Measurements from ENCODE around the gene WDR91. TPM values are rescaled to one million over a fixed set of nuclear protein-coding genes. Genes with fewer than 3 reads are reported as not detected.

WDR91 gene
- total RNA-seq, 1 donor from 2014 or later: 5.5 TPM

DNA sequence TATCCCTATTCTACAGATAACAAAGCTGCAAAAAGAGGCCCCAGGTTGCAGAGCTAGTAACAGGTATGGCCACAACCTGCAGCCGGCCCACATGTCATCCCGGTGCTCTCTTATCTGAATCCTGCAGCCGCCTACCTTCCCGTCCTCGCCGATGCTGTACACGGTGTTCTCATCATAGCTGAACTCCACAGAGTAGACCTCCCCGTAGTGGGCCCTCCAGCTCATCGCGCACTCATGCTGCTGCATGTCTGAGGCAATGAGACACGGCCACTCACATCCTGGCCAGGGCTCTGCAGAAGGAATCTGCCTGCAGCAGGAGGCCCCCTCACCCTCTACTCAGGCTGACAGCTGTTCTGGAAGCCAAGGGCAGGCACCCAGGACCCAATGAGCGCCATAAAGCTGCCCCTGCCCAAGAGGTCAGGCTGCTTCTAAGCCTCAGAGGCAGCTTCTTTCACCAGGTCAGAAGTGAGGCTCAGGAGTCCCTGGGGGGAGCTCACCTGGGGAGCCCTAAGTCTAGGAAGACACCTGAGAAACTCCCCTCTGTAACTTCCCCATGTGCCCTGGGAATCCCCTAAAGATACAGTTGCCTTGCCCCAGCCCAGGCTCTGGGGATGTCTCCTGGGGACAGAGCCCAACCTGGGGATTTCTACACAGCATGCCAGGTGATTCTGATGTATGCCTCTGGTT lies 22.9 kb downstream of the WDR91 start:
- Histone ChIP-seq H3K27me3 (ENCODE audit: insufficient read depth, low read length) (no peaks in the 10 kb centered on the region), H3K79me2 (ENCODE audit: insufficient read depth, low read length) (no peaks in the 10 kb centered on the region), H3K27ac (ENCODE audit: low read depth, low read length) (no peak overlapping the region), H3K4me2 (ENCODE audit: low read length) (no peak overlapping the region), H4K20me1 (ENCODE audit: insufficient read depth, low read length) (no peaks in the 10 kb centered on the region), H3K4me1 (ENCODE audit: insufficient read depth, low read length) (peaks cover 10% of the 10 kb centered on the region), H3K9me3 (ENCODE audit: insufficient read depth, low read depth, low read length) (no peaks in the 10 kb centered on the region), H3K36me3 (ENCODE audit: insufficient read depth, low read length) (peaks cover 10% of the 10 kb centered on the region), H3K9ac (ENCODE audit: low read length) (no peak overlapping the region), H2AFZ (ENCODE audit: low read depth, low read length) (no peak overlapping the region), H3K4me3 (ENCODE audit: insufficient read depth, low read depth, low read length) (no peak overlapping the region)
- Mint-ChIP-seq H3K4me3 (ENCODE audit: unreplicated experiment) (no peak overlapping the region), H3K27me3 (ENCODE audit: low read depth, unreplicated experiment) (no peaks in the 10 kb centered on the region), H3K4me1 (ENCODE audit: low read depth, unreplicated experiment) (peaks cover 9% of the 10 kb centered on the region), H3K27ac (ENCODE audit: unreplicated experiment) (no peak overlapping the region), H3K36me3 (ENCODE audit: low read depth, unreplicated experiment) (peaks cover 40% of the 10 kb centered on the region), H3K9me3 (ENCODE audit: unreplicated experiment) (peaks cover 5% of the 10 kb centered on the region)
- TF ChIP-seq EZH2 (IDR thresholded peaks at IDR 0.05; ENCODE audit: insufficient read depth, low read length): no peak
- TF ChIP-seq, protein P1, sequence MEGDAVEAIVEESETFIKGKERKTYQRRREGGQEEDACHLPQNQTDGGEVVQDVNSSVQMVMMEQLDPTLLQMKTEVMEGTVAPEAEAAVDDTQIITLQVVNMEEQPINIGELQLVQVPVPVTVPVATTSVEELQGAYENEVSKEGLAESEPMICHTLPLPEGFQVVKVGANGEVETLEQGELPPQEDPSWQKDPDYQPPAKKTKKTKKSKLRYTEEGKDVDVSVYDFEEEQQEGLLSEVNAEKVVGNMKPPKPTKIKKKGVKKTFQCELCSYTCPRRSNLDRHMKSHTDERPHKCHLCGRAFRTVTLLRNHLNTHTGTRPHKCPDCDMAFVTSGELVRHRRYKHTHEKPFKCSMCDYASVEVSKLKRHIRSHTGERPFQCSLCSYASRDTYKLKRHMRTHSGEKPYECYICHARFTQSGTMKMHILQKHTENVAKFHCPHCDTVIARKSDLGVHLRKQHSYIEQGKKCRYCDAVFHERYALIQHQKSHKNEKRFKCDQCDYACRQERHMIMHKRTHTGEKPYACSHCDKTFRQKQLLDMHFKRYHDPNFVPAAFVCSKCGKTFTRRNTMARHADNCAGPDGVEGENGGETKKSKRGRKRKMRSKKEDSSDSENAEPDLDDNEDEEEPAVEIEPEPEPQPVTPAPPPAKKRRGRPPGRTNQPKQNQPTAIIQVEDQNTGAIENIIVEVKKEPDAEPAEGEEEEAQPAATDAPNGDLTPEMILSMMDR (IDR thresholded peaks at IDR 0.05; ENCODE audit: insufficient read depth, low read depth, low read length): no peak
- FAIRE-seq: no peak
- no peak for DNase-seq (ENCODE audit: low read depth)

DNA sequence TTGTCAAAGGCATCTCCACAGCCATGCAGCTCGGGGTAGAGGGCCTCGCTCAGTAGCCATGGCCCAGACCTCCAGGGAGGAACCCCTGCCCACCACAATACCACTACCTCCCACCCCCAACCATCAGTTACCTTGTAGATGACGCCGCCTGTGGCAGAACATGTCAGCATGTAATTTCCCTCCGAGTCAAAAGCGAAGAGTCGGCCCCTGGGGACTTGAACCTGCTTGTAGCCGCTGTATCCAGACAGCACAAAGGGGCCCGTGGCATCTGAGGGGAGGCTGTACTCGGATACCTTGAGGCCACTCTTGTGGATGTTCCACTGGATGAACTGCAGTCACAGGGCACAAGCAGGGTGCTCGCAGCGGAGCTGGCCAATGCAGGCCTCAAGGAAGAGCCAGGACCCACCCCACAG lies 24.5 kb downstream of the WDR91 start:
- H3K4me3 Mint-ChIP-seq (ENCODE audit: unreplicated experiment): no peak overlapping the region
- H3K4me1 ChIP-seq (ENCODE audit: insufficient read depth, low read length): peaks cover 4% of the 10 kb centered on the region

DNA sequence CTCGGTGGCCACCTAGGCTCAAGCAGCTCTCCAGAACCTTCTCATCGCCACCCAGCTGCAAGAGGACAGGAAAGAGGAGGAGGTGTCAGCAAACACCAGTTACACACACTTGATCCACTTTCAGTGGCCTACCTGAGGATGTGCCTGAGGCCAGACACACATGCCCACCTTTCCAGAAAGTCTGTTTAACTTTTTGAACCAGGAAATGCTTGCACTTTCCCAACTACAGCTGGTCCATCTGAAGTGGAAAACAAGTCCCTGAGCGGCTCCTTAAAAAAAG lies 25.1 kb downstream of the WDR91 start:
- no peak for FAIRE-seq
- no peaks in the 10 kb centered on the region for H3K27me3 Mint-ChIP-seq (ENCODE audit: low read depth, unreplicated experiment)
- no peak overlapping the region for H3K27ac Mint-ChIP-seq (ENCODE audit: unreplicated experiment)
- no peak overlapping the region for H3K4me3 Mint-ChIP-seq (ENCODE audit: unreplicated experiment)
- Histone ChIP-seq H3K79me2 (ENCODE audit: insufficient read depth, low read length) (no peaks in the 10 kb centered on the region), H4K20me1 (ENCODE audit: insufficient read depth, low read length) (no peaks in the 10 kb centered on the region), H3K9ac (ENCODE audit: low read length) (no peak overlapping the region), H2AFZ (ENCODE audit: low read depth, low read length) (no peak overlapping the region), H3K36me3 (ENCODE audit: insufficient read depth, low read length) (peaks cover 14% of the 10 kb centered on the region), H3K27ac (ENCODE audit: low read depth, low read length) (no peak overlapping the region), H3K4me3 (ENCODE audit: insufficient read depth, low read depth, low read length) (no peak overlapping the region), H3K27me3 (ENCODE audit: insufficient read depth, low read length) (no peaks in the 10 kb centered on the region), H3K4me1 (ENCODE audit: insufficient read depth, low read length) (peaks cover 4% of the 10 kb centered on the region), H3K4me2 (ENCODE audit: low read length) (no peak overlapping the region), H3K9me3 (ENCODE audit: insufficient read depth, low read depth, low read length) (peaks cover 11% of the 10 kb centered on the region)
- DNase-seq (ENCODE audit: low read depth): no peak
- no peak for TF ChIP-seq EZH2 (IDR thresholded peaks at IDR 0.05; ENCODE audit: insufficient read depth, low read length)
- TF ChIP-seq, protein P1 (IDR thresholded peaks at IDR 0.05; ENCODE audit: insufficient read depth, low read depth, low read length): no peak
- peaks cover 20% of the 10 kb centered on the region for H3K9me3 Mint-ChIP-seq (ENCODE audit: unreplicated experiment)
- H3K36me3 Mint-ChIP-seq (ENCODE audit: low read depth, unreplicated experiment): peaks cover 61% of the 10 kb centered on the region
- no peaks in the 10 kb centered on the region for H3K4me1 Mint-ChIP-seq (ENCODE audit: low read depth, unreplicated experiment)

More for the DNA sequence above, 24.5 kb downstream of the WDR91 start:
- peaks cover 11% of the 10 kb centered on the region for H3K36me3 ChIP-seq (ENCODE audit: insufficient read depth, low read length)
- H3K36me3 Mint-ChIP-seq (ENCODE audit: low read depth, unreplicated experiment): peaks cover 55% of the 10 kb centered on the region
- no peaks in the 10 kb centered on the region for H3K27me3 Mint-ChIP-seq (ENCODE audit: low read depth, unreplicated experiment)
- no peak overlapping the region for H3K4me2 ChIP-seq (ENCODE audit: low read length)
- no peaks in the 10 kb centered on the region for H3K79me2 ChIP-seq (ENCODE audit: insufficient read depth, low read length)
- H3K9ac ChIP-seq (ENCODE audit: low read length): no peak overlapping the region
- DNase-seq (ENCODE audit: low read depth): no peak
- no peaks in the 10 kb centered on the region for H3K27me3 ChIP-seq (ENCODE audit: insufficient read depth, low read length)
- H4K20me1 ChIP-seq (ENCODE audit: insufficient read depth, low read length): no peaks in the 10 kb centered on the region
- peaks cover 13% of the 10 kb centered on the region for H3K9me3 Mint-ChIP-seq (ENCODE audit: unreplicated experiment)
- no peak for FAIRE-seq
- peaks cover 6% of the 10 kb centered on the region for H3K9me3 ChIP-seq (ENCODE audit: insufficient read depth, low read depth, low read length)
- no peak overlapping the region for H2AFZ ChIP-seq (ENCODE audit: low read depth, low read length)
- H3K27ac ChIP-seq (ENCODE audit: low read depth, low read length): no peak overlapping the region
- TF ChIP-seq, protein P1 (IDR thresholded peaks at IDR 0.05; ENCODE audit: insufficient read depth, low read depth, low read length): no peak
- TF ChIP-seq EZH2 (IDR thresholded peaks at IDR 0.05; ENCODE audit: insufficient read depth, low read length): no peak
- no peak overlapping the region for H3K4me3 ChIP-seq (ENCODE audit: insufficient read depth, low read depth, low read length)
- H3K4me1 Mint-ChIP-seq (ENCODE audit: low read depth, unreplicated experiment): no peaks in the 10 kb centered on the region
- H3K27ac Mint-ChIP-seq (ENCODE audit: unreplicated experiment): no peak overlapping the region

All from astrocyte (in vitro differentiated cells and primary cell).